ENCODE data around the gene PMM1. TPM values are rescaled to one million over a fixed set of nuclear protein-coding genes. Genes with fewer than 3 reads are reported as not detected.
A peak's percentile ranks its signal among the peaks of the same experiment; 100 is the strongest.

The PMM1 gene
- total and polyA plus RNA-seq, 2 of the 13 experiments (the other 11 are each of a cell fraction or from before 2014, with no cell fraction given) = 17.8 to 95.6 TPM

- TF ChIP-seq, protein P1, sequence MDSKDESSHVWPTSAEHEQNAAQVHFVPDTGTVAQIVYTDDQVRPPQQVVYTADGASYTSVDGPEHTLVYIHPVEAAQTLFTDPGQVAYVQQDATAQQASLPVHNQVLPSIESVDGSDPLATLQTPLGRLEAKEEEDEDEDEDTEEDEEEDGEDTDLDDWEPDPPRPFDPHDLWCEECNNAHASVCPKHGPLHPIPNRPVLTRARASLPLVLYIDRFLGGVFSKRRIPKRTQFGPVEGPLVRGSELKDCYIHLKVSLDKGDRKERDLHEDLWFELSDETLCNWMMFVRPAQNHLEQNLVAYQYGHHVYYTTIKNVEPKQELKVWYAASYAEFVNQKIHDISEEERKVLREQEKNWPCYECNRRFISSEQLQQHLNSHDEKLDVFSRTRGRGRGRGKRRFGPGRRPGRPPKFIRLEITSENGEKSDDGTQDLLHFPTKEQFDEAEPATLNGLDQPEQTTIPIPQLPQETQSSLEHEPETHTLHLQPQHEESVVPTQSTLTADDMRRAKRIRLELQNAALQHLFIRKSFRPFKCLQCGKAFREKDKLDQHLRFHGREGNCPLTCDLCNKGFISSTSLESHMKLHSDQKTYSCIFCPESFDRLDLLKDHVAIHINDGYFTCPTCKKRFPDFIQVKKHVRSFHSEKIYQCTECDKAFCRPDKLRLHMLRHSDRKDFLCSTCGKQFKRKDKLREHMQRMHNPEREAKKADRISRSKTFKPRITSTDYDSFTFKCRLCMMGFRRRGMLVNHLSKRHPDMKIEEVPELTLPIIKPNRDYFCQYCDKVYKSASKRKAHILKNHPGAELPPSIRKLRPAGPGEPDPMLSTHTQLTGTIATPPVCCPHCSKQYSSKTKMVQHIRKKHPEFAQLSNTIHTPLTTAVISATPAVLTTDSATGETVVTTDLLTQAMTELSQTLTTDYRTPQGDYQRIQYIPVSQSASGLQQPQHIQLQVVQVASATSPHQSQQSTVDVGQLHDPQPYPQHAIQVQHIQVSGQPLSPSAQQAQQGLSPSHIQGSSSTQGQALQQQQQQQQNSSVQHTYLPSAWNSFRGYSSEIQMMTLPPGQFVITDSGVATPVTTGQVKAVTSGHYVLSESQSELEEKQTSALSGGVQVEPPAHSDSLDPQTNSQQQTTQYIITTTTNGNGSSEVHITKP (CRISPR knock-in tag; IDR thresholded peaks at IDR 0.05; ENCODE audit: low read depth) = no peak
- TF ChIP-seq, protein P2, sequence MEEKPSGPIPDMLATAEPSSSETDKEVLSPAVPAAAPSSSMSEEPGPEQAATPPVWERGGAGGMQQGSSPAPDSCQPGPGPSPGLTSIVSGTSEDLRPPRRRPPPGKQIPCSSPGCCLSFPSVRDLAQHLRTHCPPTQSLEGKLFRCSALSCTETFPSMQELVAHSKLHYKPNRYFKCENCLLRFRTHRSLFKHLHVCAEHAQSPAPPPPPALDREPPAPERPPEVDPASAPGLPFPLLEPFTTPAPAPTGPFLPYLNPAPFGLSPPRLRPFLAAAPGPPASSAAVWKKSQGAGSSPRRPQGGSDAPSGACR (CRISPR knock-in tag; IDR thresholded peaks at IDR 0.05) = peak; percentile 98
- peak; percentile 21 for TF ChIP-seq KDM3A (CRISPR knock-in tag; IDR thresholded peaks at IDR 0.05; ENCODE audit: low read depth)
- TF ChIP-seq DZIP1 (CRISPR knock-in tag; IDR thresholded peaks at IDR 0.05) = no peak
- no peak for TF ChIP-seq ZNF12 (CRISPR knock-in tag; IDR thresholded peaks at IDR 0.05)
- TF ChIP-seq, protein P3, sequence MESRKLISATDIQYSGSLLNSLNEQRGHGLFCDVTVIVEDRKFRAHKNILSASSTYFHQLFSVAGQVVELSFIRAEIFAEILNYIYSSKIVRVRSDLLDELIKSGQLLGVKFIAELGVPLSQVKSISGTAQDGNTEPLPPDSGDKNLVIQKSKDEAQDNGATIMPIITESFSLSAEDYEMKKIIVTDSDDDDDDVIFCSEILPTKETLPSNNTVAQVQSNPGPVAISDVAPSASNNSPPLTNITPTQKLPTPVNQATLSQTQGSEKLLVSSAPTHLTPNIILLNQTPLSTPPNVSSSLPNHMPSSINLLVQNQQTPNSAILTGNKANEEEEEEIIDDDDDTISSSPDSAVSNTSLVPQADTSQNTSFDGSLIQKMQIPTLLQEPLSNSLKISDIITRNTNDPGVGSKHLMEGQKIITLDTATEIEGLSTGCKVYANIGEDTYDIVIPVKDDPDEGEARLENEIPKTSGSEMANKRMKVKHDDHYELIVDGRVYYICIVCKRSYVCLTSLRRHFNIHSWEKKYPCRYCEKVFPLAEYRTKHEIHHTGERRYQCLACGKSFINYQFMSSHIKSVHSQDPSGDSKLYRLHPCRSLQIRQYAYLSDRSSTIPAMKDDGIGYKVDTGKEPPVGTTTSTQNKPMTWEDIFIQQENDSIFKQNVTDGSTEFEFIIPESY (CRISPR knock-in tag; IDR thresholded peaks at IDR 0.05) = peak; percentile 6; the same call in 1 of the 2 replicates
- TF ChIP-seq, protein P4, sequence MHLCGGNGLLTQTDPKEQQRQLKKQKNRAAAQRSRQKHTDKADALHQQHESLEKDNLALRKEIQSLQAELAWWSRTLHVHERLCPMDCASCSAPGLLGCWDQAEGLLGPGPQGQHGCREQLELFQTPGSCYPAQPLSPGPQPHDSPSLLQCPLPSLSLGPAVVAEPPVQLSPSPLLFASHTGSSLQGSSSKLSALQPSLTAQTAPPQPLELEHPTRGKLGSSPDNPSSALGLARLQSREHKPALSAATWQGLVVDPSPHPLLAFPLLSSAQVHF (CRISPR knock-in tag; IDR thresholded peaks at IDR 0.05) = no peak
- TF ChIP-seq SATB2 (CRISPR knock-in tag; IDR thresholded peaks at IDR 0.05) = peak; percentile 26; the same call in 1 of the 2 replicates
- TF ChIP-seq PITX1 (CRISPR knock-in tag; IDR thresholded peaks at IDR 0.05) = peak; percentile 75
- no peak; the same call in 1 of the 2 replicates for TF ChIP-seq ZNF746 (CRISPR knock-in tag; IDR thresholded peaks at IDR 0.05)
- TF ChIP-seq ZSCAN12 (CRISPR knock-in tag; IDR thresholded peaks at IDR 0.05) = no peak
- no peak for TF ChIP-seq MBNL3 (CRISPR knock-in tag; conservative IDR thresholded peaks at IDR 0.05)
- TF ChIP-seq HNF1A (IDR thresholded peaks at IDR 0.05; ENCODE audit: low read depth) = no peak
- peak; percentile 34; the same call in 1 of the 2 replicates for TF ChIP-seq HNF1A (CRISPR knock-in tag; IDR thresholded peaks at IDR 0.05; ENCODE audit: borderline replicate concordance)
These were observed 31.7 kb upstream of the PMM1 start, which contains the start of gene XRCC6 (continued) for GRCh38 chr22:41621099-41621910.

Data from HepG2 (cell line).